Heart left ventricle (tissue), 16 donors: ENCODE data around the gene MAST4. TPM values are rescaled to one million over a fixed set of nuclear protein-coding genes. Genes with fewer than 3 reads are reported as not detected.

Experiments used
- ATAC-seq, 4 donors: fragments of 200-7000 bp; cut with Tn5 transposase; one replicate each; pipeline ENCODE4 v1.9.1; 2020 to 2022; ENCODE audit warnings: moderate library complexity in 4 of 4, mild to moderate bottlenecking in 3 of 4, moderate number of reproducible peaks in 1 of 4
- DNase-seq, 5 donors: peaks; one replicate each; pipeline ENCODE4 v3.0.0-alpha.2; 2020
- H3K27ac ChIP-seq, 12 donors: fragments of 200-600 bp; sonication (generic) in 4 of 12; one replicate each; pipeline versions ENCODE4 v1.5.0 to v1.8.0; 2016 to 2022; ENCODE audit warnings: mild to moderate bottlenecking in 2 of 12
- H3K27me3 ChIP-seq, 9 donors: fragments of 200-600 bp; sonication (generic) in 2 of 9; one replicate each; pipeline versions ENCODE4 v1.5.1 to v1.8.0; 2016 to 2022; ENCODE audit warnings: mild to moderate bottlenecking in 3 of 9
- H3K36me3 ChIP-seq, 9 donors: fragments of 200-600 bp; sonication (generic) in 2 of 9; one replicate each; pipeline versions ENCODE4 v1.5.0 to v1.8.0; 2018 to 2022; ENCODE audit warnings: mild to moderate bottlenecking in 2 of 9
- H3K4me1 ChIP-seq, 12 donors: fragments of 200-600 bp; sonication (generic) in 4 of 12; one replicate each; pipeline versions ENCODE4 v1.5.0 to v1.8.0; 2016 to 2022; ENCODE audit warnings: mild to moderate bottlenecking in 3 of 12
- H3K4me3 ChIP-seq, 12 donors: fragments of 200-600 bp; sonication (generic) in 4 of 12; one replicate each; pipeline versions ENCODE4 v1.5.0 to v1.8.0; 2017 to 2022; ENCODE audit warnings: mild to moderate bottlenecking in 9 of 12, moderate library complexity in 4 of 12
- H3K9me3 ChIP-seq, 12 donors: fragments of 200-600 bp; sonication (generic) in 4 of 12; one replicate each; pipeline versions ENCODE4 v1.5.0 to v1.8.0; 2016 to 2022; ENCODE audit warnings: mild to moderate bottlenecking in 1 of 12
- CTCF ChIP-seq, 12 donors: fragments of 200-600 bp; sonication (generic) in 4 of 12; IDR thresholded peaks; one replicate each; pipeline versions ENCODE4 v1.5.0 to v1.8.0; 2018 to 2022; ENCODE audit warnings: antibody characterized with exemption in 12 of 12, mild to moderate bottlenecking in 5 of 12
- POLR2A ChIP-seq, 2 donors: fragments of 450-650 bp; IDR thresholded peaks; one replicate each; pipeline ENCODE4 v1.6.1; 2017; ENCODE audit warnings: antibody characterized with exemption in 2 of 2, mild to moderate bottlenecking in 2 of 2, moderate library complexity in 2 of 2
- WGBS, 4 donors: extraction: QIAGEN DNeasy Blood & Tissue Kit in 2 of 4; methylation state at CpG; one replicate each; pipeline versions ENCODE4 v1.1.5 to v1.1.7; 2013 to 2018; 5-methylcytosine and 5-hydroxymethylcytosine counted together
- intact Hi-C, 10 donors: fragments of 100-400 bp; cut with DNase I; formaldehyde crosslinking; loops; one replicate each; pipeline versions ENCODE4 v1.11.1 to v1.14.2; 2022
- polyA plus RNA-seq, 2 donors: library from polyadenylated mRNA; stranded (reverse); fragments of 200-250 nt; gene quantifications; one replicate each; pipeline ENCODE4 v1.2.3, GENCODE V29; 2013
- total RNA-seq, 9 donors: library from RNA; depleted of rRNA in 2 of 9; stranded (reverse); fragments of >200 nt in 2 of 9; fragmentation: NEBNext Ultra II Directional in 3 of 9; extraction: Animal tissue kit (Norgen Biotek cat#: 25700) in 3 of 9; gene quantifications; one replicate each; pipeline versions ENCODE4 v1.1.0 to v1.2.4, GENCODE V29; 2016 to 2023
- donor health status: ischemic (EF 13 %, LVEDD 7.1; RV severe dilation, severe dysfunction).
- donor health status: healthy with polysubstance abuse.
- donor health status: DM: no; HTN: yes; CAD: no.
- donor health status: DM: no; HTN: no; CAD: no.
- donor health status: ischemic (EF 25% LVEDD 6.9; RV normal size, moderate dysfunction).
- donor health status: ischemic (EF 25% LVEDD 5.7; RV mildly dilated, moderate dysfunction).
- donor health status: healthy.
- donor health status: DM: yes; HTN: yes; CAD: no.
- donor health status: ischemic (EF 35%, LVEDD 5.7; RV mildly dilated, moderate dysfunction).
- donor health status: nonischemic (EF 11% LVEDD 7.7; RV severe dilation, severe dysfunction).
- donor health status: DM: yes; HTN: yes; CAD: no.
- donor health status: PGD.
- donor health status: ischemic (EF 29% LVEDD 5.4; RV normal size, mild dysfunction).
- donor health status: nonischemic (EF 23%, LVEDD 6.1; RV moderate dilation, normal function).

Gene MAST4
- total and polyA plus RNA-seq, 11 donors, result 26.8 to 96.2 (median 68.1) TPM

GRCh38 chr5:66882606-66883227 is 286.5 kb downstream of the MAST4 start:
- no peak overlapping the region for H3K4me3 ChIP-seq
- WGBS, 4 donors, result 41 to 59% (median 49%) methylated on average over 3 of the region's 3 CpGs
- TF ChIP-seq CTCF (IDR thresholded peaks at IDR 0.05) (no peak), POLR2A (IDR thresholded peaks at IDR 0.05) (no peak)
- intact Hi-C loops, result no loop called here
- DNase-seq, result no peak
- H3K4me1 ChIP-seq, result peaks cover 3 to 26% (median 20%) of the 10 kb centered on the region in 12 donors
- H3K27ac ChIP-seq, result peak overlapping the region in 10 of 12 donors; percentile 7 to 67 (median 46)
- no peaks in the 10 kb centered on the region for H3K27me3 ChIP-seq
- peak; percentile 44 to 82 (median 68) for ATAC-seq
- no peaks in the 10 kb centered on the region for H3K36me3 ChIP-seq
- H3K9me3 ChIP-seq, result peaks cover 0 to 5% (median 0%) of the 10 kb centered on the region in 12 donors

DNA sequence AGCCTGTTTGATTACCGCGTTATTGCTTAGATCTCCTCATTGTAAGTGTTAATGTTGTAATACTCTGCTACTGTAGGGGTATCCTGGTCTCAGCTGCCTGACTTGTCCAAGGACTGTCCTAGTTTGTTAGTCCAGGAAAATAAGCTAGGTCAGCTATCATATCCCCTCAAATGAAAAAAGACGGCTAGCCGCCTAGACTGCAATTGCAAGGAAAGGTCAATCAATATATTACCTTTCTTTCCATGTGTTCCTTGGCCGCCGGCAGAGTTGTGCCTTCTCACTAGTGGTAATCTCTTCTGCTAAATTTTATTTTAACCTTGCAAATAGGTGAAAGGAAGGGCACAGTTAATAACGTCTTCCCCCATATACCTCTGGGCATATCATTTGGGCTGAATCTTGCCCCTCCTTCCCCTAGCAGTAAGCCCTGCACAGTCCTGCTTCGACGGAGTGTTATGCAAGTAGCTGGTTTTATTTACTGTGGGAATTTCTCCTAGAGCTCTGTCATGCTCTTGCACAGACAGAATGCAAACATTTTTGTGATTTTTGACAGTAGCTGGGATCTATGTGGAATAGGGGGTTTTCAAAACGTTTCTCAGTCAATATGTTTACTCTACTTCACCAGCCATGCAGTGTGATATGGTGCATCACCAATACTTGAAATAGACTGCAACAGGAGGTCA is 288.5 kb downstream of the MAST4 start:
- no peaks in the 10 kb centered on the region for H3K36me3 ChIP-seq
- H3K27ac ChIP-seq, result no peak overlapping the region
- no peak overlapping the region for H3K4me3 ChIP-seq
- DNase-seq, result no peak
- peaks cover 3 to 41% (median 31%) of the 10 kb centered on the region in 12 donors for H3K4me1 ChIP-seq
- ATAC-seq, result peak in 1 of 4 donors; percentile 52
- TF ChIP-seq CTCF (IDR thresholded peaks at IDR 0.05) (no peak), POLR2A (IDR thresholded peaks at IDR 0.05) (no peak)
- intact Hi-C loops, result no loop called here
- 64 to 74% (median 71%) methylated on average over 10 of the region's 10 CpGs for WGBS, 4 donors
- H3K9me3 ChIP-seq, result peaks cover 0 to 4% (median 0%) of the 10 kb centered on the region in 12 donors
- H3K27me3 ChIP-seq, result no peaks in the 10 kb centered on the region

GRCh38 chr5:66886941-66887340 is 290.7 kb downstream of the MAST4 start:
- no peak for DNase-seq
- Histone ChIP-seq H3K27me3 (no peaks in the 10 kb centered on the region), H3K27ac (no peak overlapping the region), H3K4me1 (peaks cover 0 to 50% (median 35%) of the 10 kb centered on the region in 12 donors), H3K36me3 (no peaks in the 10 kb centered on the region), H3K9me3 (no peaks in the 10 kb centered on the region), H3K4me3 (no peak overlapping the region)
- WGBS, 4 donors, result 63 to 70% (median 68%) methylated on average over 1 of the region's 1 CpG
- no peak for ATAC-seq
- intact Hi-C loops, result no loop called here
- no peak for TF ChIP-seq CTCF (IDR thresholded peaks at IDR 0.05)
- no peak for TF ChIP-seq POLR2A (IDR thresholded peaks at IDR 0.05)

GRCh38 chr5:66888613-66889012 is 292.4 kb downstream of the MAST4 start:
- TF ChIP-seq CTCF (IDR thresholded peaks at IDR 0.05), result no peak
- no peak for TF ChIP-seq POLR2A (IDR thresholded peaks at IDR 0.05)
- no peak for ATAC-seq
- Histone ChIP-seq H3K9me3 (no peaks in the 10 kb centered on the region), H3K27me3 (no peaks in the 10 kb centered on the region), H3K4me1 (peaks cover 0 to 47% (median 32%) of the 10 kb centered on the region in 12 donors), H3K36me3 (no peaks in the 10 kb centered on the region), H3K27ac (peak overlapping the region in 9 of 12 donors; percentile 8 to 72 (median 34)), H3K4me3 (peak overlapping the region in 6 of 12 donors; percentile 4 to 34 (median 10))
- intact Hi-C loops, result no loop called here
- 39 to 62% (median 52%) methylated on average over 2 of the region's 2 CpGs for WGBS, 4 donors
- DNase-seq, result no peak
